ENCODE results near the gene PLA2G2C.
A peak's percentile ranks its signal among the peaks of the same experiment; 100 is the strongest.

PLA2G2C gene

GRCh38 chr1:20202166-20202565 lies 15.8 kb upstream of the PLA2G2C start:
- no peak for DNase-seq

- no peak for DNase-seq
These were observed 14.6 kb upstream of the PLA2G2C start for GRCh38 chr1:20200966-20201365.

GRCh38 chr1:20199840-20200239 lies 13.5 kb upstream of the PLA2G2C start:
- no peak for DNase-seq

- no peak for DNase-seq
These were observed 13.1 kb upstream of the PLA2G2C start for GRCh38 chr1:20199403-20199802.

GRCh38 chr1:20198918-20199317 lies 12.6 kb upstream of the PLA2G2C start:
- DNase-seq: no peak

GRCh38 chr1:20198296-20198695 lies 12.0 kb upstream of the PLA2G2C start:
- DNase-seq: no peak

DNA sequence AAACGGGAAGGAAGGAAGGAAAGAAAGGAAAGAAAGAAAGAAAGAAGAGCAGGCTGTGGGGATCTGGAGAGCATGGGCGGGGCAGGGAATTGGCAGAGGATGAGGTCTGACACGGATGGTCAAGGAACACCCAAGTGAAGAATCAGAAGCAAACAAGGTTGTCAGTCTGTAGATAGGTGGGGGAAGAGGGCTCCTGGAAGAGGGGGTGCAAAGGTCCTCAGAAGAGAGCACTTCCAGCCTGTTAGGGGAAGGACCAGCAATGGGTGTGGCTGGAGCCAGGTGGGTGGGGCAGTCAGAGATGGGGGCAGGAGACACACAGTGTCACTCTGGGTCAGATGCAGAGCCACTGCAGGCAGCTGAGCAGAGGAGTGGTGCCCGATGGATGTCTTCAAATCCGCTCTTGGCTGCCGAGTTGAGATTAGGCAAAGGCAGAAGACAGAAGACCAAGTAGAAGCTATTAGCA lies 11.0 kb upstream of the PLA2G2C start:
- DNase-seq: no peak

DNA sequence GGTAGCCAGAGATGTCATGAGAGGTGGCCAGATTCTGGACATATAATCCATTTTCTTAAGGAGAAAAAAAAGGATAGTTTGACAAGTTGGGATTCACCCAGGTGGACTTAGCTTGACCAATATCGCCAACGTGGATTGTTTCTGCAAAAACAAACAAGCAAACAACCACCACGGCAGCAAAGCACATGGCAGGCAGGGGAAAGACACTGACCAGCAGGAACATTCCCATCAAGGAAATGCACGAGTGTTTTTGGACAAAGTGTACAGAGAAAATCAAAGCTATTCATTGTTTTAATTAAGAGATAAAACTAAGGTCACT lies 9.1 kb upstream of the PLA2G2C start:
- no peak for DNase-seq

GRCh38 chr1:20194757-20195461 lies 8.6 kb upstream of the PLA2G2C start:
- peak; percentile 3 for DNase-seq

DNA sequence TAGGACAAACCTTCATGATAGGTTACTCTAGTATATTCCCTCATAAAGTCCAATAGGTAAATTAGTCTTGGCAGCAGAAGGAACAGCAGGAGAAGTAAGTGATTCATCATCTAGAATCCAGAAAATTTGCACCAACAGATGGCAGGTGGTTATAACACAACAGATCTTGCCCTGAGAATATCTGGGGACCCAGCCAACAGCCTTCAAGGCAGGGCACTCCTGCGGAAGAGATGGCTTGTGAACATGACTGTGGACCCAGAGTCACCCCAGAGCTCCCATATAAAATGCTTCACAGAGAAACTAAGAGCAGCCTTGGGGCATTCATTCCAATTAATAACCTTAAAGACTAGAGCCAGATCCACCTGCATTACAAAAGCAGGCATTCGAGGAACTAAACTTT lies 7.9 kb upstream of the PLA2G2C start:
- no peak for DNase-seq

GRCh38 chr1:20192871-20193411 lies 6.6 kb upstream of the PLA2G2C start:
- no peak for DNase-seq

DNA sequence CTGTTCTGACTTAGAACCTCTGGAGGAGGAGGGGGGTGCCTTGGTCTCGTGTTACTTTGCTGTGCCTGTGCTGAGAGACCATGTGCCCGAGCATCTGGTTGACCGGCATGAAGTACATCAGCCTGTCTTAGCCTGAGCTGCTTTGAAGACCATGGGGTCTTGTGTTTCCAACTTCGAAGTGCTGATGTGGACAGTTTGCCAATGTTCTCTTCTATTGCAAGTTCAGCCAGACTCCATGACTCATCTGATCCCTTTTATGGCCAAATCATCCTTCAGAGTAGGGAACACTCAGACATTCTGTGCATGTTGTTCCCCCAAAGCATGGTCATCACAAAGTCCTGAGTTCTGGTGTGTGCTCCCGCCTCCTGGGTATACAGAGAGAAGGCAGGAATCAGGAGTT lies 6.0 kb upstream of the PLA2G2C start:
- DNase-seq: no peak

DNA sequence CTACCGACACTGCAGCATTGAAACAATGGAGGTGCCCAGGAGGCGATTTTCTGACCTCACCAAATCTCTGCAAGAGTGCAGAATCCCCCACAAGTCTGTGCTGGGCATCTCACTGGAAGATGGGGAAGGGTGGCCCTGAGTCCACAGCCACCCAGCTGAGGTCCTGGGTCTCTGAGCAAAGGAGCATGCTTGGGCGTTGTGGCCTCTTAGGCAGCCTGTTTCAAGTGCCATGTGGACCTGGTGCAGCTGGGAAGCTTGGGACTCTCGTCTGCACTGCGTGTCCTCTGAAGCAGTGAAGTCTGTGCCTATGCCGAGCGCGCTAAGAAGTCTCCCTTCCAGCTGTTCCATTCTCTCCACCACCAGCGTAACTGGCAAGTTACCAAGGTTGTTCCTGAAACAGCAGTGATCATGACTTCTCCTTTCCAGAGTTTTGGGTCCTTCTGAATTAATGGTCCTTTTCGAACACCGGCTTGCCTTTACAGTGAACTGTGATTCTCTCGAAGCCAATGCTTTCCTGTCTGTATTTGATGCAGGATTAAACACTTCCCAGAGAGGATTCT lies 5.0 kb upstream of the PLA2G2C start:
- no peak for DNase-seq

GRCh38 chr1:20190256-20191160 lies 4.2 kb upstream of the PLA2G2C start:
- DNase-seq: no peak

DNA sequence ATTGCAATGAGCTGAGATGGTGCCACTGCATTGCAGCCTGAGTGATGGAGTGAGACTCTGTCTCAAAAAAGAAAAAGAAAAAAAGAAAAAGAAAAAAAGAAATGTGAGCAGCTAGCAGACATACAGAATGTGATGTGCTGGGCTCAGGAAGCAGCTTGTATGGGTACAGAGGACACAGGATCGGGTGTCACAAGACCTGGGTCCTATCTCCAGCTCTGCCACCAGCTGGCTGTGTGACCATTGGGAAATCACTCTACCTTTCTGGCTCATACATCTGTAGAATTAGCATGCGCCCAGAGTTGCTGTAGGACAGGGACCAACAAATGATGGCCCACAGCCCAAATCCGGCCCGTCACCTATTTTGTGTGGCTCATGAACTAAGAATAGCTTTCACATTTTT lies 3.3 kb upstream of the PLA2G2C start:
- no peak for DNase-seq

DNA sequence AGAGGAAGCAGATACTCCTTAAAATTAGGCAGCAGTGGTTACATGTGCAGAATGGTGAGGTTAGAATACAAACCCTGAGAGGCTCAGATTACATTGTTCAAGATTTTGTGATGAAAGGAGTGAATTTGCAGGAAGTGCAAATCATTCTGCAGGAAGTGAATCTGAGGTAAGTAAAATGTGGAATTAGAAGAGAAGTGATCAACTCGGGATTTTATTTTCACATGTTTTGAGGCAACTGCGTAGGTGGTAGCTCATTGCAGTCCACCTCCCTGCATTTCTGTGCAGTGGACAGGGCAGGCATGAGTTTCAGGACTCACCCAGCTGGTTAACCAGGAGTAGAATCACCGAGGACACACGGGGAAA lies 2.1 kb upstream of the PLA2G2C start:
- DNase-seq: no peak

GRCh38 chr1:20187813-20188454 lies 1.6 kb upstream of the PLA2G2C start:
- no peak for DNase-seq

DNA sequence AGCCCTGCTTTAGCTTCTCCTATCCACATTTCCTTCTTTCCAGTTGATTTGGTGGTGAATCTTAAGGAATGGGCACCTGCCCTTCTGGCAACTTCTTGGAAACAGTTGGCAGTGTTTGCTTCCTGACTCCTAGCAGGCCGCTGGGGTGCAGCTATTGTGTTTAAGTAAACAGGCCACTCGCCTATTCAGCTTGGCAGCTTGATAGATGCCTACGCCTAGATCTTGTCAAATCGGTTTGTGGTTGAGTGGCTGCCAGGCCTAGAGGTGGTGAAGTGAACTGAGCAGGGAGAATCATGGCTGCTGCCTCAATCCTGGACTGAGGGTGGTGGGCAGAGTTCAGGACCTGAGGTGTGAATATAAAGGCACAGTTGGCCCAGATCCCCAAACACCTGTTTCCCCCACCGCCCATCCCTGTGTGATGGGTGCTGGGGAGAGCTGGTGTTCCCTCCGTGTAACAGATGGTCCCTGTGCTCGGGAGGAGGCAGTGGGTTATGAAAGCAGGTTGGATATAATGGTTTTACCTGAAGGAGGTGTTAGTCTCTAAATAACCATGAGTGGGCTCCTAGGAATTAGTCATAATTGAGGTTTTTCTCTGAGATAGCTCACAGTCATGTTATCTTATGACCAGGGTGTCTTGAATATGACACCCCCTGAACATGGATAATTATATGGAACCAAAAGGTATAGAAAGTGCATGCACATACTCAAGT lies 940 bp upstream of the PLA2G2C start:
- DNase-seq: no peak

- no peak for DNase-seq
These were observed 1.1 kb downstream of the PLA2G2C start for GRCh38 chr1:20184997-20185833.

DNA sequence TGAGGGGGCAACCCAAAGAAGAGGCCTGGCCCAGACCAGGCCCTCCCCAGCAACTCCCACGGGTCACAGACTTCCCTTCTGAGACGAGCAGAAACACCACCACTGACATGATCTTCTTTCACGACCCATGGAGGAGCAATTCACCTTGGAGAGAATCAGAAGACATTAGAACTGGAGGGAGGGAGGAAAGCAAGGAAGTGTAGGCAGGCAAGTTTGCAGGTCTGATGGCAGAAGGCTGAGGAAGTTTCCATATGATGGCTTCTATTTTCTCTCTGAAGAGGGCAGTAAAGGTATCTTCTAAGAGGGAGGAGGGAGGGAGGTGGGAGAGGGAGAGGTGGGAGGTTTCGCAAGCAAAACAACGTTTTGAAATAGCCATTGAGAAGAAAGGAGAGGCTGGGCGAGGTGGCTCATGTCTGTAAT lies 1.8 kb downstream of the PLA2G2C start:
- DNase-seq: no peak

GRCh38 chr1:20183616-20184271 lies 2.6 kb downstream of the PLA2G2C start:
- no peak for DNase-seq
